Lung (tissue), 16 donors: ENCODE data around the gene BUD23. TPM values are rescaled to one million over a fixed set of nuclear protein-coding genes. Genes with fewer than 3 reads are reported as not detected.

Experiments
- ATAC-seq: fragments of 200-7000 bp; cut with Tn5 transposase; one replicate; pipeline ENCODE4 v1.9.1; 2020; ENCODE audit warnings: moderate number of reproducible peaks; ENCODE audit not compliant: insufficient read depth, low FRiP score
- DNase-seq, 3 donors: peaks; one replicate each; pipeline ENCODE4 v3.0.0-alpha.2; 2013 to 2017
- H3K27ac ChIP-seq, 2 donors: one replicate each; pipeline ENCODE4 v1.5.1; 2013; ENCODE audit warnings: mild to moderate bottlenecking in 2 of 2, moderate library complexity in 2 of 2, control low read depth in 1 of 2, inconsistent platforms in 1 of 2, low read depth in 1 of 2, low read length in 1 of 2
- H3K27me3 ChIP-seq, 3 donors: one replicate each; pipeline ENCODE4 v1.5.1; 2013; ENCODE audit warnings: low read length in 2 of 3; ENCODE audit not compliant: control insufficient read depth in 3 of 3, insufficient read depth in 3 of 3
- H3K36me3 ChIP-seq, 4 donors: one replicate each; pipeline ENCODE4 v1.5.1; 2013; ENCODE audit warnings: low read length in 4 of 4, mild to moderate bottlenecking in 1 of 4, moderate library complexity in 1 of 4; ENCODE audit not compliant: control insufficient read depth in 4 of 4, insufficient read depth in 4 of 4
- H3K4me1 ChIP-seq, 5 donors: one replicate each; pipeline ENCODE4 v1.5.1; 2013; ENCODE audit warnings: low read length in 5 of 5, mild to moderate bottlenecking in 2 of 5, moderate library complexity in 1 of 5; ENCODE audit not compliant: control insufficient read depth in 5 of 5, insufficient read depth in 5 of 5
- H3K4me3 ChIP-seq: one replicate; pipeline ENCODE4 v1.5.1; 2013; ENCODE audit warnings: mild to moderate bottlenecking, control low read depth, moderate library complexity
- H3K9ac ChIP-seq, 2 donors: one replicate each; pipeline ENCODE4 v1.5.1; 2013; ENCODE audit warnings: low read length in 2 of 2, control low read depth in 1 of 2; ENCODE audit not compliant: insufficient read depth in 1 of 2
- H3K9me3 ChIP-seq, 4 donors: one replicate each; pipeline ENCODE4 v1.5.1; 2013; ENCODE audit warnings: low read length in 3 of 4, mild to moderate bottlenecking in 1 of 4, moderate library complexity in 1 of 4; ENCODE audit not compliant: control insufficient read depth in 4 of 4, insufficient read depth in 3 of 4
- CTCF ChIP-seq: IDR thresholded peaks from 2 replicates; pipeline ENCODE4 v1.5.1; 2012; ENCODE audit warnings: mild to moderate bottlenecking; ENCODE audit errors: control extremely low read depth, extremely low read depth
- WGBS, 2 donors: extraction: QIAGEN DNeasy Blood & Tissue Kit; methylation state at CpG; one replicate each; pipeline ENCODE4 v1.1.7; 2013; 5-methylcytosine and 5-hydroxymethylcytosine counted together
- long read RNA-seq, 5 donors: transcript quantifications; one replicate each; lab custom pipeline, GENCODE V29; 2026
- polyA plus RNA-seq, 2 donors: library from polyadenylated mRNA; stranded (reverse); fragments of 200-250 nt; gene quantifications; one replicate each; pipeline ENCODE4 v1.2.1, GENCODE V29; 2013
- total RNA-seq, 2 donors: library from RNA; depleted of rRNA in 1 of 2; stranded (reverse); fragments of >200 nt in 1 of 2; gene quantifications; one replicate each; pipeline ENCODE4 v1.2.1, GENCODE V29; 2014 to 2021
- donor health status: control.
- donor health status: control.
- donor health status: Bipolar disorder and iron deficiency.
- donor health status: healthy.
- donor health status: DM: yes; HTN: yes; CAD: no.

BUD23 gene, protein sequence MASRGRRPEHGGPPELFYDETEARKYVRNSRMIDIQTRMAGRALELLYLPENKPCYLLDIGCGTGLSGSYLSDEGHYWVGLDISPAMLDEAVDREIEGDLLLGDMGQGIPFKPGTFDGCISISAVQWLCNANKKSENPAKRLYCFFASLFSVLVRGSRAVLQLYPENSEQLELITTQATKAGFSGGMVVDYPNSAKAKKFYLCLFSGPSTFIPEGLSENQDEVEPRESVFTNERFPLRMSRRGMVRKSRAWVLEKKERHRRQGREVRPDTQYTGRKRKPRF
- 10 to 100 TPM; 33.5 to 76.7 TPM for total RNA-seq
- polyA plus RNA-seq: 100 to 1,000 TPM in 1 of 2 donors, 10 to 100 TPM in 1; 71.7 to 118 TPM
- long read RNA-seq, donor 1, transcript BUD23-201 (12 exons, 1,230 nt): major isoform, 16 of 34 reads
- long read RNA-seq, donor 1, partial matches to known transcripts: 15 of 34 reads
- long read RNA-seq, donor 1, other reads (novel, unspliced or antisense): 0 of 34 reads
- long read RNA-seq, donor 2, partial matches to known transcripts: 0 of 4 reads
- long read RNA-seq, donor 2, other reads (novel, unspliced or antisense): 0 of 4 reads
- long read RNA-seq, donor 3, transcript BUD23-201 (12 exons, 1,230 nt): major isoform, 7 of 11 reads
- long read RNA-seq, donor 3, partial matches to known transcripts: 0 of 11 reads
- long read RNA-seq, donor 3, other reads (novel, unspliced or antisense): 0 of 11 reads
- long read RNA-seq, donor 4, transcript BUD23-215 (2 exons, 3,886 nt): minor isoform, 6 of 25 reads
- long read RNA-seq, donor 4, transcript BUD23-201 (12 exons, 1,230 nt): major isoform, 8 of 25 reads
- long read RNA-seq, donor 4, partial matches to known transcripts: 11 of 25 reads
- long read RNA-seq, donor 4, other reads (novel, unspliced or antisense): 0 of 25 reads
- long read RNA-seq, donor 5, transcript BUD23-201 (12 exons, 1,230 nt): major isoform, 13 of 22 reads
- long read RNA-seq, donor 5, transcript BUD23-215 (2 exons, 3,886 nt): minor isoform, 9 of 22 reads
- long read RNA-seq, donor 5, partial matches to known transcripts: 0 of 22 reads
- long read RNA-seq, donor 5, other reads (novel, unspliced or antisense): 0 of 22 reads

GRCh38 chr7:73683056-73683787, at the start of gene BUD23, which contains the start of gene DNAJC30:
BUD23 (plus strand) TSS chr7:73683597; CDS start chr7:73683626, 29 bp downstream.
DNAJC30 (minus strand) TSS chr7:73683453; CDS start chr7:73683423, 30 bp downstream.
- Histone ChIP-seq H3K9me3 (no peaks in the 10 kb centered on the region), H3K27ac (peak within 1 kb of the TSS; percentile 54 to 96), H3K36me3 (peaks cover 6 to 16% (median 12%) of the 10 kb centered on the region in 4 donors), H3K27me3 (no peaks in the 10 kb centered on the region), H3K9ac (peak within 1 kb of the TSS; percentile 80 to 89), H3K4me3 (peak within 1 kb of the TSS; percentile 99), H3K4me1 (peaks cover 7 to 22% (median 17%) of the 10 kb centered on the region in 5 donors)
- DNase-seq (peak; percentile 95 to 98 (median 98)), ATAC-seq (peak; percentile 96)
- TF ChIP-seq CTCF: peak; percentile 3
- WGBS, 2 donors: 0% methylated on average over 68 of the region's 68 CpGs

DNA sequence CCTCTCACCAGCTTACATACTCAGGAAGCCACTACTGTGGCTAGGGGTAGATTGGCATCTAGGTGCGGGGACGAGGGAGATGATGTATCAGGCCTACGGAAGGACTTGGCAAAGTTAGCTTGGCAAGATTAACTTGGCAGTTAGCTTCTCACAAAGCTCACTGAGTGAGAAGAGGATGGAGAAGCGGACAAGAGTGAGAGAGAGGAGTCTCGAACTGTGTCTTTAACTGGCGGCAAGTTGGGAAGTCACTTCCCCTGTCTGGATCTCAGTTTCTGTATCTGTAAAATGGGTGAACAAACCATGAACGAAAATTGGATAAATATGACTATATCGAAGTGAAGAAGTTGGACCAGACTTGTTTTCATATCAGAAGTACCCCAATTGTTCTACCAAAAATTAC, 49.6 kb upstream of the BUD23 start:
- no peak for DNase-seq
- no peak overlapping the region for H3K9ac ChIP-seq
- peaks cover 0 to 2% (median 0%) of the 10 kb centered on the region in 4 donors for H3K9me3 ChIP-seq
- no peak overlapping the region for H3K27ac ChIP-seq
- H3K4me3 ChIP-seq: no peak overlapping the region
- WGBS, 2 donors: 82 to 89% methylated on average over 8 of the region's 8 CpGs
- ATAC-seq: no peak
- H3K4me1 ChIP-seq: no peaks in the 10 kb centered on the region
- TF ChIP-seq CTCF: no peak
- H3K27me3 ChIP-seq: peaks cover 0 to 7% (median 4%) of the 10 kb centered on the region in 3 donors
- no peaks in the 10 kb centered on the region for H3K36me3 ChIP-seq

DNA sequence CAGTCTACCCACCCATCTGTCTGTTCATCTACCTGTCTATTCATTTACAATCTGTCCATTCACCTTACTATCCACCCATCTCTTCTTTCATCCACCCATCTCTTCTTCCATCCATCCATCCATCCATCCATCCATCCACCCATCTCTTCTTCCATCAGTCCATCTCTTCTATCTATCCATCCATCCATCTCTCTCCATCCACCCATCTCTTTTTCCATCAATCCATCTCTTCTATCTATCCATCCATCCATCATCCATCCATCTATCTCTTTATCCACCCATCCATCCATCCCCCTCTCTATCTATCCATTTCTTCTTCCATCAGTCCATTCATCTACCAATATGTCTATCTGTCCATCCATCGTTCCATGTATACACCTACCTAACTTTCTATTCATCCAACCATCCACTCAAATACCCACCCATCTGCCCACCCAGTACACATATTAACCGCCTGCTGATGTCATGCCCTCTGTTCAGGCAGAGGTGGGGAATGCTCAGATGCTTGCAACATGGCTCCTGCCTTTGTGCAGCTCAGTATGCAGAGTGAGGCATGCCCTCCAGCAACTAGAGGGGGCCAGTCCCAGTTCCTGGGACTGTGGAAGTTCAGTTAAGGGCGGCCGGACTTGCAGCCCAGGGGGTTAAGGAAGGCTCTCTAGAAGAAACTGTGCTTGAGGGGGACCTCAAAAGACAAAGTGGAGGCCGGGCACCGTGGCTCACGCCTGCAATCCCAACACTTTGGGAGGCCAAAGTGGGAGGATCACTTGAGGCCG, 47.8 kb upstream of the BUD23 start:
- Histone ChIP-seq H3K9ac (no peak overlapping the region), H3K9me3 (peaks cover 0 to 2% (median 0%) of the 10 kb centered on the region in 4 donors), H3K27me3 (peaks cover 0 to 7% (median 4%) of the 10 kb centered on the region in 3 donors), H3K27ac (no peak overlapping the region), H3K36me3 (no peaks in the 10 kb centered on the region), H3K4me3 (no peak overlapping the region), H3K4me1 (no peaks in the 10 kb centered on the region)
- DNase-seq (no peak), ATAC-seq (no peak)
- 93 to 94% methylated on average over 8 of the region's 8 CpGs for WGBS, 2 donors
- TF ChIP-seq CTCF: no peak
